Lower lobe of right lung (tissue), 2 donors: ENCODE measurements around the gene PPP1R12B. TPM values are rescaled to one million over a fixed set of nuclear protein-coding genes. Genes with fewer than 3 reads are reported as not detected.
"Not testable (repeated sequence)": the region's sequence is repeated elsewhere in the genome, so short reads cannot be mapped to it uniquely, and the experiment has no call there.

Source experiments
- ATAC-seq, 2 donors: fragments of 200-7000 bp; cut with Tn5 transposase; one replicate each; pipeline ENCODE4 v1.9.1; 2020 to 2022; ENCODE audit warnings: mild to moderate bottlenecking in 2 of 2, moderate library complexity in 2 of 2
- DNase-seq: peaks from one replicate; pipeline ENCODE4 v3.0.0-alpha.2; 2020
- H3K27ac ChIP-seq: fragments of 200-600 bp; one replicate; pipeline ENCODE4 v1.8.0; 2022
- H3K27me3 ChIP-seq: fragments of 200-600 bp; one replicate; pipeline ENCODE4 v1.8.0; 2022; ENCODE audit warnings: low read depth
- H3K36me3 ChIP-seq: fragments of 200-600 bp; one replicate; pipeline ENCODE4 v1.8.0; 2022; ENCODE audit warnings: mild to moderate bottlenecking
- H3K4me1 ChIP-seq: fragments of 200-600 bp; one replicate; pipeline ENCODE4 v1.8.0; 2022
- H3K4me3 ChIP-seq: fragments of 200-600 bp; one replicate; pipeline ENCODE4 v1.8.0; 2022; ENCODE audit warnings: mild to moderate bottlenecking
- H3K9me3 ChIP-seq: fragments of 200-600 bp; one replicate; pipeline ENCODE4 v1.8.0; 2022
- intact Hi-C: fragments of 100-400 bp; cut with DNase I; formaldehyde crosslinking; loops from one replicate; pipeline ENCODE4 v1.11.0; 2022
- total RNA-seq: library from RNA; stranded (reverse); fragmentation: NEBNext Ultra II Directional; extraction: Animal tissue kit (Norgen Biotek cat#: 25700); gene quantifications from one replicate; pipeline ENCODE4 v1.2.1, GENCODE V29; 2021
- TF ChIP-seq, protein P1 (sequence below): fragments of 200-600 bp; IDR thresholded peaks from one replicate; pipeline ENCODE4 v1.8.0; 2022; ENCODE audit warnings: antibody characterized with exemption, mild to moderate bottlenecking
- donor health status: DM: no; HTN: yes; CAD: no; lungs with severe emphysema.

The PPP1R12B gene
- total RNA-seq, 1 donor from 2014 or later = 41.4 TPM

DNA sequence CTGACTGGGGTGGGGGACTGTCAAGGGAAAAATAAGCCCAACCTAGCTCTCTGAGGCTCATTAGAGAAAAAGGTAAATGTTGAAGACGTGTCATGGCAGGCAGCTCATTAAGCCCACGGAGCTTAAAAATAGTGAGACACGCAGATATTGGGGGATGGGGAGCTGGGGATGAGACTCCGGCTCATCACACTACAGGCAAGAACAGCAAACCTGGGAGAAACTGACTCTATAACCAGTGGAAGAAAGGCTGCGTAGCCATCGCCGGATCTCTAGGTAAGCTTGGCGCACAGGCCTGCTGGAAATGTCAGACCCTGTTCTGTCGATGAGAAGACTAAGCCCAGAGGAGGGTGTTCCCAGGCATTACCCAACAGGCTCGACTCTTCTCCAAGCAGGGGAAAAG, 283.7 kb downstream of the PPP1R12B start:
- no peak for ATAC-seq
- Histone ChIP-seq H3K9me3 (no peaks in the 10 kb centered on the region), H3K27me3 (peaks cover 47% of the 10 kb centered on the region), H3K36me3 (no peaks in the 10 kb centered on the region), H3K4me1 (no peaks in the 10 kb centered on the region), H3K27ac (no peak overlapping the region), H3K4me3 (no peak overlapping the region)
- intact Hi-C loops = no loop called here
- DNase-seq = peak; percentile 4
- TF ChIP-seq, protein P1, sequence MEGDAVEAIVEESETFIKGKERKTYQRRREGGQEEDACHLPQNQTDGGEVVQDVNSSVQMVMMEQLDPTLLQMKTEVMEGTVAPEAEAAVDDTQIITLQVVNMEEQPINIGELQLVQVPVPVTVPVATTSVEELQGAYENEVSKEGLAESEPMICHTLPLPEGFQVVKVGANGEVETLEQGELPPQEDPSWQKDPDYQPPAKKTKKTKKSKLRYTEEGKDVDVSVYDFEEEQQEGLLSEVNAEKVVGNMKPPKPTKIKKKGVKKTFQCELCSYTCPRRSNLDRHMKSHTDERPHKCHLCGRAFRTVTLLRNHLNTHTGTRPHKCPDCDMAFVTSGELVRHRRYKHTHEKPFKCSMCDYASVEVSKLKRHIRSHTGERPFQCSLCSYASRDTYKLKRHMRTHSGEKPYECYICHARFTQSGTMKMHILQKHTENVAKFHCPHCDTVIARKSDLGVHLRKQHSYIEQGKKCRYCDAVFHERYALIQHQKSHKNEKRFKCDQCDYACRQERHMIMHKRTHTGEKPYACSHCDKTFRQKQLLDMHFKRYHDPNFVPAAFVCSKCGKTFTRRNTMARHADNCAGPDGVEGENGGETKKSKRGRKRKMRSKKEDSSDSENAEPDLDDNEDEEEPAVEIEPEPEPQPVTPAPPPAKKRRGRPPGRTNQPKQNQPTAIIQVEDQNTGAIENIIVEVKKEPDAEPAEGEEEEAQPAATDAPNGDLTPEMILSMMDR = no peak

DNA sequence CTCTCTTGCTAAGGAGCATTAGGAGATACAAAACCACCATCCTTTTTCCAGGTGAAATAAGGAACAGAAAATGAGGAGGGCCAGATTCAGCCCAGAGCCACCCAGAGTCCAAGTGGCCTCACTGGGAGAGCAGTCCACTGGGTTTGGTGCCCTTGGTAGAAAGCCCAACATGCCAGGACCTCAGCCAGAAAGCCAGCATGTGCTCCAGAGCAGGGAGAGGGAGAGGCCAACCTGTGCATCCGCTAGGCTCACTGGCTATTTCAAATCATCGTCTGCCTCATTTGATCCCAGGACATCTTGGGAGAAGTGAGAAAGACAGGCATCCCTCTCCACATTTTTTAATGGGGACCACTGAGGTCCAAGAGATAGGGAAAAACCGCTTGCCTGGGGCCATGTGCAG, 287.7 kb downstream of the PPP1R12B start:
- H3K27ac ChIP-seq, ATAC-seq, H3K9me3 ChIP-seq, H3K4me3 ChIP-seq, DNase-seq, H3K4me1 ChIP-seq, intact Hi-C loops, H3K36me3 ChIP-seq: not testable (repeated sequence)
- peaks cover 62% of the 10 kb centered on the region for H3K27me3 ChIP-seq

- H3K27ac ChIP-seq, H3K4me1 ChIP-seq, ATAC-seq, H3K9me3 ChIP-seq, H3K4me3 ChIP-seq, H3K36me3 ChIP-seq, DNase-seq, intact Hi-C loops: not testable (repeated sequence)
- peaks cover 61% of the 10 kb centered on the region for H3K27me3 ChIP-seq
These were observed 289.0 kb downstream of the PPP1R12B start for GRCh38 chr1:202637321-202638018.

GRCh38 chr1:202638019-202638700, 289.7 kb downstream of the PPP1R12B start:
- TF ChIP-seq, protein P1 = no peak
- ATAC-seq = no peak
- H3K27ac ChIP-seq = no peak overlapping the region
- peaks cover 9% of the 10 kb centered on the region for H3K4me1 ChIP-seq
- no peaks in the 10 kb centered on the region for H3K9me3 ChIP-seq
- H3K36me3 ChIP-seq = no peaks in the 10 kb centered on the region
- H3K4me3 ChIP-seq = no peak overlapping the region
- H3K27me3 ChIP-seq = peaks cover 65% of the 10 kb centered on the region
- no peak for DNase-seq
- intact Hi-C loops = no loop called here

DNA sequence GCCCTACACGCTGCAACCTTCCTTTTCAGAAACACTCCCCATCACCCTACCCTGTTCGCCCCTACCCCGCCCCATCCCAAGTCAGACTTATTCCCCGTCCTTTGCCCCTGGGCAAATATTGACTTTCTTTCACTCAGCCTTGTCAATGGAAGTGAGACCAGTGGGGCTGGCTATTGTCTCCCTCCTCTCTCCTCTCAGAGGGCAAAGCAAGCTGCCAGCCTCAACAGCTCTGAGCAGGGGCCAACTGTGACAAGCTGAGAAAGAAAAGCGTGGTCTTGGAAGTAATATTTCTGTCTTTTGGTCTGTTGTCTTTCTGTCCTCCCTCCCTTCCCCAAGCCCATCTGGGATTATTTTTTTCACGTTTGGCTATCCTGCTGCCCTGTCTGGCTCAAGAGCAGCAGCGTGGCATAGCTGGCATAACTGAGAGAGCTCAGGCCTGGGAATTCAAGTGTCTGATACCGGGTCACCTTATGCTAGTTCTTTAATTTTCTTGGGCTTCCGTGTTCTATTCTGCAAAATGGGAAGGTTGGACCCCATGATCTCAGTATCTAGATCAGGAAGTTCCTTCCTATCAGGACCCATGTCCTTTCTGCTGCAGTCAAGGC, 290.3 kb downstream of the PPP1R12B start:
- ATAC-seq, DNase-seq, H3K4me3 ChIP-seq, intact Hi-C loops, H3K36me3 ChIP-seq, H3K9me3 ChIP-seq, H3K27ac ChIP-seq: not testable (repeated sequence)
- Histone ChIP-seq H3K4me1 (peaks cover 14% of the 10 kb centered on the region), H3K27me3 (peaks cover 69% of the 10 kb centered on the region)

GRCh38 chr1:202639500-202639899, 291.0 kb downstream of the PPP1R12B start:
- intact Hi-C loops = no loop called here

More at GRCh38 chr1:202639500-202639899, 291.0 kb downstream of the PPP1R12B start:
- Histone ChIP-seq H3K4me1 (peaks cover 14% of the 10 kb centered on the region), H3K36me3 (no peaks in the 10 kb centered on the region), H3K4me3 (no peak overlapping the region), H3K9me3 (no peaks in the 10 kb centered on the region), H3K27ac (no peak overlapping the region), H3K27me3 (peaks cover 71% of the 10 kb centered on the region)
- no peak for DNase-seq
- TF ChIP-seq, protein P1 = no peak
- no peak for ATAC-seq
